Natural killer cell (primary cell): ENCODE data around the gene FBXL7. TPM values are rescaled to one million over a fixed set of nuclear protein-coding genes. Genes with fewer than 3 reads are reported as not detected.

Experiments
- ATAC-seq, 3 donors: fragments of 150-1000 bp in 2 of 3; fragments of 200-7000 bp in 1 of 3; cut with Tn5 transposase; 1 replicate in 1 of 3; 2 replicates in 2 of 3; pipeline ENCODE4 v1.10.0; 2021; ENCODE audit warnings: mild to moderate bottlenecking in 2 of 3, moderate library complexity in 2 of 3
- DNase-seq, 2 donors: peaks; one replicate each; pipeline versions ENCODE4 v3.0.0 to v3.0.0-alpha.2; 2013 to 2021; ENCODE audit warnings: mixed read lengths in 1 of 2
- H3K27ac ChIP-seq: one replicate; pipeline ENCODE4 v1.5.1; 2013; ENCODE audit warnings: mild to moderate bottlenecking, low read length
- H3K27me3 ChIP-seq: one replicate; pipeline ENCODE4 v1.6.1; 2013; ENCODE audit warnings: low read length; ENCODE audit not compliant: control insufficient read depth, insufficient read depth
- H3K36me3 ChIP-seq: one replicate; pipeline ENCODE4 v1.6.1; 2013; ENCODE audit warnings: low read length; ENCODE audit not compliant: control insufficient read depth, insufficient read depth
- H3K4me1 ChIP-seq: one replicate; pipeline ENCODE4 v1.6.1; 2013; ENCODE audit warnings: low read length; ENCODE audit not compliant: control insufficient read depth, insufficient read depth
- H3K4me3 ChIP-seq: one replicate; pipeline ENCODE4 v1.5.1; 2013; ENCODE audit warnings: low read length
- H3K9me3 ChIP-seq: one replicate; pipeline ENCODE4 v1.6.1; 2013; ENCODE audit warnings: low read length; ENCODE audit not compliant: control insufficient read depth, insufficient read depth
- H3K27ac Mint-ChIP-seq, 2 donors: one replicate each; pipeline ENCODE4 v1.8.0; 2022; ENCODE audit warnings: mild to moderate bottlenecking in 2 of 2, mixed read lengths in 2 of 2, moderate library complexity in 1 of 2
- H3K27me3 Mint-ChIP-seq, 2 donors: one replicate each; pipeline ENCODE4 v1.8.0; 2022; ENCODE audit warnings: low read depth in 2 of 2, mixed read lengths in 2 of 2
- H3K36me3 Mint-ChIP-seq: one replicate; pipeline ENCODE4 v1.8.0; 2022; ENCODE audit warnings: mixed read lengths
- H3K4me1 Mint-ChIP-seq, 2 donors: one replicate each; pipeline ENCODE4 v1.8.0; 2022; ENCODE audit warnings: mixed read lengths in 2 of 2
- H3K4me3 Mint-ChIP-seq: one replicate; pipeline ENCODE4 v1.8.0; 2022; ENCODE audit warnings: mild to moderate bottlenecking, moderate library complexity, mixed read lengths
- H3K9me3 Mint-ChIP-seq, 2 donors: one replicate each; pipeline ENCODE4 v1.8.0; 2022; ENCODE audit warnings: mixed read lengths in 2 of 2
- CTCF ChIP-seq: fragments of 200-600 bp; IDR thresholded peaks from one replicate; pipeline ENCODE4 v1.8.0; 2022; ENCODE audit warnings: antibody characterized with exemption
- WGBS: methylation state at CpG from one replicate; pipeline ENCODE4 v1.1.7; 2013; ENCODE audit warnings: missing lambda C conversion rate; ENCODE audit not compliant: insufficient coverage; 5-methylcytosine and 5-hydroxymethylcytosine counted together
- intact Hi-C: fragments of 100-400 bp; cut with micrococcal nuclease; formaldehyde crosslinking; loops from one replicate; pipeline ENCODE4 v1.14.2; 2022
- total RNA-seq, 4 donors: library from RNA; stranded (reverse); fragments of 120-200 nt in 1 of 4; gene quantifications; one replicate each; pipeline versions ENCODE4 v1.2.3 to v1.2.4, GENCODE V29; 2013 to 2022

Gene FBXL7
- total RNA-seq, 3 donors from 2014 or later (not counting 1 experiment from before 2014, with no cell fraction given), result not detected

GRCh38 chr5:15492545-15492944 is 7.4 kb upstream of the FBXL7 start:
- H3K4me1 ChIP-seq, result no peaks in the 10 kb centered on the region
- H3K27ac Mint-ChIP-seq, result no peak overlapping the region
- DNase-seq (no peak), ATAC-seq (no peak)
- intact Hi-C loops, result no loop called here
- H3K9me3 Mint-ChIP-seq, result peaks cover 8 to 11% of the 10 kb centered on the region in 2 donors
- WGBS, result 100% methylated on average over 1 of the region's 1 CpG
- no peaks in the 10 kb centered on the region for H3K36me3 Mint-ChIP-seq
- no peak overlapping the region for H3K4me3 Mint-ChIP-seq
- H3K36me3 ChIP-seq, result no peaks in the 10 kb centered on the region
- no peaks in the 10 kb centered on the region for H3K4me1 Mint-ChIP-seq
- H3K27me3 Mint-ChIP-seq, result no peaks in the 10 kb centered on the region
- peaks cover 7% of the 10 kb centered on the region for H3K9me3 ChIP-seq
- TF ChIP-seq CTCF, result no peak
- H3K27me3 ChIP-seq, result no peaks in the 10 kb centered on the region
- no peak overlapping the region for H3K27ac ChIP-seq
- H3K4me3 ChIP-seq, result no peak overlapping the region

GRCh38 chr5:15493501-15493900 is 6.5 kb upstream of the FBXL7 start:
- peaks cover 6% of the 10 kb centered on the region for H3K36me3 Mint-ChIP-seq
- DNase-seq (no peak), ATAC-seq (no peak)
- H3K4me1 Mint-ChIP-seq, result no peaks in the 10 kb centered on the region
- Histone ChIP-seq H3K27ac (no peak overlapping the region), H3K4me3 (no peak overlapping the region), H3K36me3 (no peaks in the 10 kb centered on the region), H3K4me1 (no peaks in the 10 kb centered on the region), H3K27me3 (no peaks in the 10 kb centered on the region), H3K9me3 (peaks cover 7% of the 10 kb centered on the region)
- H3K9me3 Mint-ChIP-seq, result peaks cover 8 to 11% of the 10 kb centered on the region in 2 donors
- H3K4me3 Mint-ChIP-seq, result no peak overlapping the region
- intact Hi-C loops, result no loop called here
- no peak for TF ChIP-seq CTCF
- 98% methylated on average over 5 of the region's 5 CpGs for WGBS
- no peak overlapping the region for H3K27ac Mint-ChIP-seq
- peaks cover 3 to 6% of the 10 kb centered on the region in 2 donors for H3K27me3 Mint-ChIP-seq

DNA sequence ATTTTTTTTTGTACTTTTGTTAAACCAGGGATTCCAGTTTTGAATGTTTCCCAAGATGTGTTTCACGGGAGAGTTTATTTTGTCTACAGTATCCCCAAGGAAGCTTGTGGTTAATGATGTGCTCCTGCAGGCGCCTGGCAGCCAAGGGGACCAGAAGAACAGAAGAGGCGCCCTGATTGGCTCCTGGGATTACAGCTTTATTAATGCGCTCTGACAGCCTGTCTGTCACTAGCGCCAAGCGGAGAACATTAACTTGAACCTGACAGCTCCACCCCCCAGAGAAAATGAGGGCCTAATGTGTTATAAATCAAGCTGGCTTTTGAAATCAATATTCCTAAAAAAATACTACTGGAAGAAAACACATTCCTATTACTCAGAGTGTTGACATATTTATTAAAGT is 5.0 kb upstream of the FBXL7 start:
- Mint-ChIP-seq H3K27ac (no peak overlapping the region), H3K36me3 (peaks cover 7% of the 10 kb centered on the region), H3K4me3 (no peak overlapping the region), H3K4me1 (no peaks in the 10 kb centered on the region), H3K9me3 (peaks cover 8 to 10% of the 10 kb centered on the region in 2 donors), H3K27me3 (peaks cover 6 to 8% of the 10 kb centered on the region in 2 donors)
- ATAC-seq (no peak), DNase-seq (no peak)
- no peaks in the 10 kb centered on the region for H3K4me1 ChIP-seq
- peaks cover under 1% of the 10 kb centered on the region for H3K9me3 ChIP-seq
- no peaks in the 10 kb centered on the region for H3K36me3 ChIP-seq
- WGBS, result 63% methylated on average over 6 of the region's 6 CpGs
- TF ChIP-seq CTCF, result no peak
- H3K27me3 ChIP-seq, result peaks cover 6% of the 10 kb centered on the region
- intact Hi-C loops, result no loop called here
- no peak overlapping the region for H3K27ac ChIP-seq
- no peak overlapping the region for H3K4me3 ChIP-seq

- H3K4me1 ChIP-seq, result no peaks in the 10 kb centered on the region
- ATAC-seq (no peak), DNase-seq (no peak)
- peaks cover 7% of the 10 kb centered on the region for H3K36me3 Mint-ChIP-seq
- H3K9me3 Mint-ChIP-seq, result peaks cover 3% of the 10 kb centered on the region in 2 donors
- no peak overlapping the region for H3K27ac ChIP-seq
- H3K4me3 ChIP-seq, result no peak overlapping the region
- no peaks in the 10 kb centered on the region for H3K36me3 ChIP-seq
- TF ChIP-seq CTCF, result no peak
- H3K4me3 Mint-ChIP-seq, result no peak overlapping the region
- H3K27me3 ChIP-seq, result peaks cover 10% of the 10 kb centered on the region
- no peaks in the 10 kb centered on the region for H3K4me1 Mint-ChIP-seq
- H3K27ac Mint-ChIP-seq, result no peak overlapping the region
- no peaks in the 10 kb centered on the region for H3K9me3 ChIP-seq
- intact Hi-C loops, result no loop called here
- H3K27me3 Mint-ChIP-seq, result peaks cover 14 to 18% of the 10 kb centered on the region in 2 donors
- WGBS, result 33% methylated on average over 3 of the region's 3 CpGs
Measured at GRCh38 chr5:15496886-15497285, 3.1 kb upstream of the FBXL7 start.
